ENCODE results near the gene NAA15. TPM values are rescaled to one million over a fixed set of nuclear protein-coding genes. Genes with fewer than 3 reads are reported as not detected.

Gene NAA15
- total and polyA plus RNA-seq, 2 of the 8 experiments (the other 6 are each of a cell fraction or from before 2014, with no cell fraction given): 9.7 to 124 TPM

DNA sequence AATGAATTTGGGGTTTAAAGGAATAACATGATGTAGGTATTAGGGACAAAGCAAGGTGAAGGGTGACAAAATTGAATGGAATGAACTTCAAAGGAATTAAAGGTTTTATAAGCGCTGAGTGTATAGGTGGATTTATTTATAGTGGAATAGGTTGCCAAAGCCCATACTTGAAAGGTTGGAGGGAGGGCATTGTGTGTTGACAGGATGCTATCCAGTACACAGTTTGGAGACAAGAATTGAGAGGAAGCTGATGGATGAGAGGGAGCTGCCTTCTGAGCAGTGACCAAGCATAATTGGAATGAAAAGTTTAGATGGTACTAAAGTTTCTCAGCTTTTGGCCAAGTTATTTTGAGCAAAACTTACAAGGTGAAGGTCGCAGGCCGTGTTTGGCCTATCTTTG, 100.1 kb downstream of the NAA15 start:
- H4K8ac ChIP-seq (ENCODE audit: extremely low read depth, insufficient read depth, low read length): no peak overlapping the region
- ChIA-PET POLR2A (ENCODE audit: partially characterized antibody) (interaction anchor here (0.9 to 1.1 kb wide), 3 partner anchors 9 to 208 kb away, joined by 3 to 4 read pairs (median 3); no protein-coding TSS in a partner anchor), CTCF (ENCODE audit: partially characterized antibody) (interaction anchor here (1.2 to 1.4 kb wide), 2 partner anchors 14 to 94 kb away, joined by 3 read pairs; no protein-coding TSS in a partner anchor)
- no peaks in the 10 kb centered on the region for H3K36me3 ChIP-seq (ENCODE audit: control insufficient read depth in 2 of 4, insufficient read depth in 4 of 4, low read length in 3 of 4)
- H2AFZ ChIP-seq (ENCODE audit: low read length): no peak overlapping the region
- DNase-seq (ENCODE audit: low read depth in 1 of 2, low spot score in 2 of 2) (no peak), FAIRE-seq (no peak)
- no peaks in the 10 kb centered on the region for H3K4me1 ChIP-seq (replicated peaks in 1 of 4; ENCODE audit: control insufficient read depth in 3 of 4, insufficient read depth in 4 of 4, low read length in 3 of 4)
- H3K56ac ChIP-seq (replicated peaks; ENCODE audit: insufficient read length, low read depth, low read length): peak overlapping the region; percentile 16
- no peaks in the 10 kb centered on the region for H4K20me1 ChIP-seq (replicated peaks in 1 of 2; ENCODE audit: control insufficient read depth in 1 of 2, insufficient read depth in 2 of 2, low read length in 2 of 2)
- no peak overlapping the region for H3K14ac ChIP-seq (ENCODE audit: insufficient read length)
- no peak overlapping the region for H2BK5ac ChIP-seq (ENCODE audit: low read depth, low read length)
- H3K9ac ChIP-seq (replicated peaks in 1 of 4; ENCODE audit: extremely low read depth in 1 of 4, low read depth in 3 of 4, low read length in 3 of 4): no peak overlapping the region
- no peak overlapping the region for H3K4me2 ChIP-seq (ENCODE audit: insufficient read depth in 1 of 2, low read depth in 2 of 2, low read length in 2 of 2)
- H3K4me3 ChIP-seq (ENCODE audit: extremely low read depth in 1 of 4, insufficient read depth in 2 of 4, low read depth in 3 of 4, low read length in 4 of 4): no peak overlapping the region
- H2AK5ac ChIP-seq (ENCODE audit: low read depth, low read length): no peak overlapping the region
- no peak overlapping the region for H3K27ac ChIP-seq (ENCODE audit: low read depth, low read length)
- H3K9me3 ChIP-seq (ENCODE audit: insufficient read depth in 2 of 2, low read depth in 1 of 2, low read length in 1 of 2): no peaks in the 10 kb centered on the region
- 83% methylated on average over 3 of the region's 3 CpGs; no CpG with 5 or more reads in 1 of the 2 experiments for WGBS, 2 experiments (ENCODE audit: extremely low coverage in 1 of 2, insufficient coverage in 1 of 2, insufficient read length in 1 of 2, insufficient replicate concordance in 2 of 2, low coverage in 1 of 2, low lambda C conversion rate in 2 of 2, missing lambda C conversion rate in 1 of 2)
- no peaks in the 10 kb centered on the region for H3K27me3 ChIP-seq (replicated peaks in 1 of 4; ENCODE audit: control insufficient read depth in 3 of 4, extremely low read depth in 1 of 4, insufficient read depth in 3 of 4, low read length in 3 of 4)
- H3K79me2 ChIP-seq (ENCODE audit: control insufficient read depth in 1 of 2, insufficient read depth in 2 of 2, low read length in 2 of 2): no peaks in the 10 kb centered on the region
- H3K23ac ChIP-seq (ENCODE audit: insufficient read length): no peak overlapping the region
- H3K18ac ChIP-seq (ENCODE audit: extremely low read depth, low read length): no peak overlapping the region
- TF ChIP-seq TCF12 (IDR thresholded peaks at IDR 0.05; ENCODE audit: low read depth, low read length): no peak
- TF ChIP-seq E2F6 (IDR thresholded peaks at IDR 0.05): no peak
- no peak for TF ChIP-seq NRF1 (IDR thresholded peaks at IDR 0.05; ENCODE audit: low read depth, low read length)
- peak in 1 of 2 experiments; percentile 36; a peak in 1 of 3 replicates for TF ChIP-seq POLR2A (IDR thresholded peaks at IDR 0.05; ENCODE audit: control extremely low read depth in 1 of 2, low read depth in 2 of 2, low read length in 2 of 2)
- TF ChIP-seq USF2 (IDR thresholded peaks at IDR 0.05; ENCODE audit: low read length): no peak
- H2BK120ac ChIP-seq (replicated peaks; ENCODE audit: low read depth, low read length): no peak overlapping the region
- no peak overlapping the region for H2BK15ac ChIP-seq (ENCODE audit: low read length)
- no peak overlapping the region for H2BK12ac ChIP-seq (ENCODE audit: low read depth, low read length)
- no peak overlapping the region for H2BK20ac ChIP-seq (ENCODE audit: low read length)
- no peak overlapping the region for H4K5ac ChIP-seq (ENCODE audit: insufficient read length, low read depth, low read length)
- H3K23me2 ChIP-seq (ENCODE audit: low read depth, low read length): no peaks in the 10 kb centered on the region
- no peaks in the 10 kb centered on the region for H3K79me1 ChIP-seq (ENCODE audit: low read depth, low read length)
- no peak overlapping the region for H4K91ac ChIP-seq (replicated peaks; ENCODE audit: insufficient read length, low read length)
- H3K4ac ChIP-seq (replicated peaks; ENCODE audit: insufficient read length, low read depth, low read length): no peak overlapping the region

Measured in H1 (cell line).